H1 (cell line): ENCODE results near the gene MFAP3. TPM values are rescaled to one million over a fixed set of nuclear protein-coding genes. Genes with fewer than 3 reads are reported as not detected.

Experiments
- CTCF ChIA-PET: fragments of 300-600 bp; sonication (Branson Sonifier 250); formaldehyde crosslinking; loops from one replicate; lab custom pipeline; 2021; ENCODE audit not compliant: partially characterized antibody; lab: Charles Lee
- POLR2A ChIA-PET: fragments of 300-600 bp; sonication (Branson Sonifier 250); formaldehyde crosslinking; loops from one replicate; lab custom pipeline; 2021; ENCODE audit warnings: inconsistent platforms; ENCODE audit not compliant: partially characterized antibody; lab: Charles Lee
- DNase-seq, 2 experiments: peaks; one replicate each; pipeline versions ENCODE4 v3.0.0 to v3.0.0-alpha.2; 2010 to 2022; ENCODE audit warnings: low spot score in 2 of 2, low read depth in 1 of 2, mixed read lengths in 1 of 2
- FAIRE-seq: peaks from 2 replicates; lab custom pipeline; 2011; peaks lifted over from hg19 to GRCh38; lab: Jason Lieb, UNC
- H2AFZ ChIP-seq: 2 replicates; pipeline ENCODE4 v1.8.1; 2012; ENCODE audit warnings: low read length, inconsistent platforms
- H2AK5ac ChIP-seq: 2 replicates; pipeline ENCODE4 v1.6.1; 2013; ENCODE audit warnings: low read depth, low read length
- H2BK120ac ChIP-seq: replicated peaks from 2 replicates; pipeline ENCODE3; 2013; ENCODE audit warnings: low read depth, low read length, inconsistent platforms
- H2BK12ac ChIP-seq: 2 replicates; pipeline ENCODE4 v1.6.1; 2013; ENCODE audit warnings: low read depth, low read length
- H2BK15ac ChIP-seq: 2 replicates; pipeline ENCODE4 v1.6.1; 2013; ENCODE audit warnings: low read length
- H2BK20ac ChIP-seq: 2 replicates; pipeline ENCODE4 v1.6.1; 2013; ENCODE audit warnings: low read length
- H2BK5ac ChIP-seq: 2 replicates; pipeline ENCODE4 v1.6.1; 2013; ENCODE audit warnings: low read depth, low read length
- H3K14ac ChIP-seq: 2 replicates; pipeline ENCODE4 v1.6.1; 2013; ENCODE audit warnings: inconsistent platforms; ENCODE audit not compliant: insufficient read length
- H3K18ac ChIP-seq: 2 replicates; pipeline ENCODE4 v1.6.1; 2013; ENCODE audit warnings: low read length; ENCODE audit errors: extremely low read depth
- H3K23ac ChIP-seq: 2 replicates; pipeline ENCODE4 v1.6.1; 2013; ENCODE audit warnings: inconsistent platforms; ENCODE audit not compliant: insufficient read length
- H3K23me2 ChIP-seq: 2 replicates; pipeline ENCODE4 v1.6.1; 2013; ENCODE audit warnings: low read depth, low read length
- H3K27ac ChIP-seq: 2 replicates; pipeline ENCODE4 v1.6.1; 2011; ENCODE audit warnings: low read depth, low read length, inconsistent platforms
- H3K27me3 ChIP-seq, 4 experiments: replicated peaks in 1 of 4; 1 replicate in 1 of 4; 2 replicates in 3 of 4; pipeline versions ENCODE4 v1.6.1 to v1.8.1; 2011 to 2013; ENCODE audit warnings: low read length in 3 of 4, mild to moderate bottlenecking in 3 of 4, inconsistent platforms in 2 of 4, mixed read lengths in 2 of 4, moderate library complexity in 1 of 4; ENCODE audit not compliant: control insufficient read depth in 3 of 4, insufficient read depth in 3 of 4; ENCODE audit errors: extremely low read depth in 1 of 4
- H3K36me3 ChIP-seq, 4 experiments: 2 replicates each; pipeline versions ENCODE4 v1.6.1 to v1.8.1; 2011 to 2013; ENCODE audit warnings: mild to moderate bottlenecking in 4 of 4, low read length in 3 of 4, moderate library complexity in 2 of 4, control low read depth in 1 of 4, inconsistent platforms in 1 of 4; ENCODE audit not compliant: insufficient read depth in 4 of 4, control insufficient read depth in 2 of 4
- H3K4ac ChIP-seq: replicated peaks from 2 replicates; pipeline ENCODE3; 2013; ENCODE audit warnings: low read length, low read depth, mixed read lengths, inconsistent platforms; ENCODE audit not compliant: insufficient read length
- H3K4me1 ChIP-seq, 4 experiments: replicated peaks in 1 of 4; 1 replicate in 1 of 4; 2 replicates in 3 of 4; pipeline versions ENCODE4 v1.6.1 to v1.8.1; 2011 to 2013; ENCODE audit warnings: low read length in 3 of 4, inconsistent platforms in 2 of 4, mixed read lengths in 1 of 4; ENCODE audit not compliant: insufficient read depth in 4 of 4, control insufficient read depth in 3 of 4
- H3K4me2 ChIP-seq, 2 experiments: 2 replicates each; pipeline versions ENCODE4 v1.6.1 to v1.8.1; 2011 to 2013; ENCODE audit warnings: low read depth in 2 of 2, low read length in 2 of 2, control low read depth in 1 of 2, inconsistent platforms in 1 of 2, mild to moderate bottlenecking in 1 of 2; ENCODE audit not compliant: insufficient read depth in 1 of 2
- H3K4me3 ChIP-seq, 4 experiments: fragments of 200-600, 300-600 bp in 1 of 4; sonication (generic), shearing (Covaris generic), sonication (Bioruptor Twin) in 1 of 4; 2 replicates each; pipeline versions ENCODE4 v1.5.1 to v1.8.1; 2011 to 2016; ENCODE audit warnings: low read length in 4 of 4, low read depth in 3 of 4, control low read depth in 2 of 4, inconsistent platforms in 2 of 4, mild to moderate bottlenecking in 2 of 4, mixed read lengths in 1 of 4, moderate library complexity in 1 of 4; ENCODE audit not compliant: insufficient read depth in 2 of 4; ENCODE audit errors: extremely low read depth in 1 of 4
- H3K56ac ChIP-seq: replicated peaks from 2 replicates; pipeline ENCODE3; 2013; ENCODE audit warnings: low read depth, mild to moderate bottlenecking, mixed read lengths, low read length, inconsistent platforms; ENCODE audit not compliant: insufficient read length
- H3K79me1 ChIP-seq: 2 replicates; pipeline ENCODE4 v1.6.1; 2013; ENCODE audit warnings: low read depth, low read length, control low read depth
- H3K79me2 ChIP-seq, 2 experiments: 2 replicates each; pipeline versions ENCODE4 v1.6.1 to v1.8.1; 2012 to 2013; ENCODE audit warnings: low read length in 2 of 2, mild to moderate bottlenecking in 2 of 2, inconsistent platforms in 1 of 2; ENCODE audit not compliant: insufficient read depth in 2 of 2, control insufficient read depth in 1 of 2
- H3K9ac ChIP-seq, 4 experiments: replicated peaks in 1 of 4; 1 replicate in 1 of 4; 2 replicates in 3 of 4; pipeline versions ENCODE4 v1.6.1 to v1.8.1; 2011 to 2013; ENCODE audit warnings: low read depth in 3 of 4, low read length in 3 of 4, control low read depth in 2 of 4, mild to moderate bottlenecking in 2 of 4, moderate library complexity in 2 of 4, inconsistent platforms in 1 of 4; ENCODE audit errors: extremely low read depth in 1 of 4
- H3K9me3 ChIP-seq, 2 experiments: 2 replicates each; pipeline versions ENCODE4 v1.6.1 to v1.8.1; 2012 to 2013; ENCODE audit warnings: mild to moderate bottlenecking in 2 of 2, moderate library complexity in 2 of 2, control low read depth in 1 of 2, inconsistent platforms in 1 of 2, low read depth in 1 of 2, low read length in 1 of 2, mixed read lengths in 1 of 2; ENCODE audit not compliant: insufficient read depth in 2 of 2
- H4K20me1 ChIP-seq, 2 experiments: replicated peaks in 1 of 2; 2 replicates each; pipeline versions ENCODE3 to v1.8.1; 2011 to 2013; ENCODE audit warnings: inconsistent platforms in 2 of 2, low read length in 2 of 2, mild to moderate bottlenecking in 1 of 2; ENCODE audit not compliant: insufficient read depth in 2 of 2, control insufficient read depth in 1 of 2
- H4K5ac ChIP-seq: 2 replicates; pipeline ENCODE4 v1.6.1; 2013; ENCODE audit warnings: low read length, low read depth, mixed read lengths, inconsistent platforms; ENCODE audit not compliant: insufficient read length
- H4K8ac ChIP-seq: 2 replicates; pipeline ENCODE4 v1.8.0; 2013; ENCODE audit warnings: mild to moderate bottlenecking, moderate library complexity, low read length, inconsistent platforms; ENCODE audit not compliant: insufficient read depth; ENCODE audit errors: extremely low read depth
- H4K91ac ChIP-seq: replicated peaks from 2 replicates; pipeline ENCODE3; 2013; ENCODE audit warnings: low read length, mixed read lengths, inconsistent platforms; ENCODE audit not compliant: insufficient read length
- BRCA1 ChIP-seq: IDR thresholded peaks from 2 replicates; pipeline ENCODE4 v1.6.1; 2012; ENCODE audit warnings: low read depth, low read length, improper control_type of control experiment
- EP300 ChIP-seq, 2 experiments: IDR thresholded peaks; 1 replicate in 1 of 2; 2 replicates in 1 of 2; pipeline ENCODE4 v1.6.1; 2011 to 2012; ENCODE audit warnings: low read depth in 2 of 2, low read length in 2 of 2, mild to moderate bottlenecking in 2 of 2, borderline replicate concordance in 1 of 2, inconsistent platforms in 1 of 2, moderate library complexity in 1 of 2
- EZH2 ChIP-seq: fragments of 200-600 bp; sonication (generic); IDR thresholded peaks from 2 replicates; pipeline ENCODE4 v1.7.1; 2012; ENCODE audit warnings: low read depth, mild to moderate bottlenecking, moderate library complexity, low read length, inconsistent platforms; ENCODE audit not compliant: severe bottlenecking
- JUND ChIP-seq: IDR thresholded peaks from 2 replicates; pipeline ENCODE4 v1.6.1; 2011; ENCODE audit warnings: mild to moderate bottlenecking, improper control_type of control experiment, low read length
- KDM5A ChIP-seq: fragments of 200-600 bp; IDR thresholded peaks from 2 replicates; pipeline ENCODE4 v1.7.1; 2012; ENCODE audit warnings: mild to moderate bottlenecking, low read length, inconsistent platforms, mixed read lengths
- MAFK ChIP-seq: IDR thresholded peaks from 2 replicates; pipeline ENCODE4 v1.6.1; 2012; ENCODE audit warnings: low read depth, mild to moderate bottlenecking, improper control_type of control experiment, low read length
- POLR2AphosphoS5 ChIP-seq: IDR thresholded peaks from 2 replicates; pipeline ENCODE4 v1.6.1; 2011; ENCODE audit warnings: low read depth, low read length
- RAD21 ChIP-seq, 2 experiments: IDR thresholded peaks in 1 of 2; conservative IDR thresholded peaks in 1 of 2; 2 replicates each; pipeline ENCODE4 v1.6.1; 2011; ENCODE audit warnings: low read depth in 2 of 2, low read length in 2 of 2, improper control_type of control experiment in 1 of 2, inconsistent platforms in 1 of 2, mild to moderate bottlenecking in 1 of 2, moderate library complexity in 1 of 2
- TAF7 ChIP-seq: optimal IDR thresholded peaks from 2 replicates; pipeline ENCODE3; 2011; ENCODE audit warnings: low read depth, mild to moderate bottlenecking, inconsistent platforms, low read length, moderate library complexity, borderline replicate concordance
- WGBS, 2 experiments: shearing (Covaris generic) in 1 of 2; methylation state at CpG; one replicate each; pipeline versions ENCODE4 v1.1.6 to v1.1.7; 2013 to 2015; ENCODE audit warnings: low lambda C conversion rate in 2 of 2, mixed read lengths in 2 of 2, inconsistent platforms in 1 of 2, low coverage in 1 of 2, missing lambda C conversion rate in 1 of 2; ENCODE audit not compliant: insufficient replicate concordance in 2 of 2, insufficient coverage in 1 of 2, insufficient read length in 1 of 2; ENCODE audit errors: extremely low coverage in 1 of 2, missing lambda C conversion rate in 1 of 2; 5-methylcytosine and 5-hydroxymethylcytosine counted together
- polyA plus RNA-seq, 7 experiments: library from polyadenylated mRNA; depleted of rRNA in 3 of 7; stranded (reverse) in 5 of 7; unstranded in 2 of 7; fragments of >200 nt in 5 of 7; fragments of 200-250 nt in 2 of 7; gene quantifications; 1 replicate in 5 of 7; 2 replicates in 1 of 7; 4 replicates in 1 of 7; pipeline versions ENCODE4 v1.2.1 to v1.2.3, GENCODE V29; 2011 to 2013; ENCODE audit warnings: missing spikeins in 2 of 7, mixed read lengths in 2 of 7
- total RNA-seq: library from RNA; stranded (reverse); fragmentation: NEBNext Ultra II Directional; extraction: Animal tissue kit (Norgen Biotek cat#: 25700); gene quantifications from 2 replicates; pipeline ENCODE4 v1.2.1, GENCODE V29; 2021
- TF ChIP-seq, protein P1 (sequence below), 3 experiments: IDR thresholded peaks; 1 replicate in 2 of 3; 2 replicates in 1 of 3; pipeline versions ENCODE4 v1.5.1 to v1.6.1; 2011; ENCODE audit warnings: low read length in 3 of 3, mild to moderate bottlenecking in 3 of 3, inconsistent platforms in 2 of 3, low read depth in 1 of 3, moderate library complexity in 1 of 3; ENCODE audit not compliant: insufficient read depth in 1 of 3; ENCODE audit errors: control extremely low read depth in 1 of 3

MFAP3 gene
- total and polyA plus RNA-seq, 2 of the 8 experiments (the other 6 are each of a cell fraction or from before 2014, with no cell fraction given): 13.7 to 27.0 TPM

DNA sequence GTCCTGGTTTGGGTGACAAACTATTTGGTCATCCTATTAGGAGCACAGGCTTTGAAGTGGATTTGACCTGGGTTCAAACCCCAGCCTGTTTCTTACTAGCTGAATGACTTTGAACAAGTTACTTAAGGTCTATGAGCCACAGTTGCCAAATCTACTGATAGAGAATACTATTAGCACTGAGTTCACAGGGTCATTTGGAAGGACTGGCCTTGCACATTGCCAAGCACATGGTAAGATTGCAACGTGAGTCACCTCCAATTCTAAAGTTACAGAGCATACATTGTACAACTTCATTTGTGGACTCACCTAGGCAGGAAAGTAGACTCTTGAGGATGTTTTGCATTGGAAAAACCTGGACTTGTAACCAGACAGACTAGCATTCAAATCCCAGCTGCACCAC is 38.9 kb downstream of the MFAP3 start:
- no peaks in the 10 kb centered on the region for H4K20me1 ChIP-seq
- no peak overlapping the region for H3K9ac ChIP-seq
- H3K56ac ChIP-seq: no peak overlapping the region
- no peaks in the 10 kb centered on the region for H3K79me2 ChIP-seq
- DNase-seq (no peak), FAIRE-seq (no peak)
- no peaks in the 10 kb centered on the region for H3K9me3 ChIP-seq
- H3K18ac ChIP-seq: no peak overlapping the region
- H4K5ac ChIP-seq: no peak overlapping the region
- H3K79me1 ChIP-seq: no peaks in the 10 kb centered on the region
- no peak overlapping the region for H3K4me3 ChIP-seq
- H2BK5ac ChIP-seq: no peak overlapping the region
- H3K4me1 ChIP-seq: peaks cover 0 to 15% (median 5%) of the 10 kb centered on the region in 4 experiments; a peak in 3 of 7 replicates
- H3K14ac ChIP-seq: no peak overlapping the region
- H3K36me3 ChIP-seq: no peaks in the 10 kb centered on the region
- no peak overlapping the region for H2BK120ac ChIP-seq
- H2BK20ac ChIP-seq: no peak overlapping the region
- H3K27ac ChIP-seq: no peak overlapping the region
- 94% methylated on average over 1 of the region's 1 CpG; no CpG with 5 or more reads in 1 of the 2 experiments for WGBS, 2 experiments
- H2BK12ac ChIP-seq: no peak overlapping the region
- no peak overlapping the region for H2BK15ac ChIP-seq
- H4K8ac ChIP-seq: no peak overlapping the region
- no peak overlapping the region for H3K4ac ChIP-seq
- no peak overlapping the region for H3K4me2 ChIP-seq
- ChIA-PET CTCF (interaction anchor here (0.6 to 7.2 kb wide), 5 partner anchors 30 to 318 kb away, joined by 3 to 211 read pairs (median 3); no protein-coding TSS in a partner anchor), POLR2A (no interaction called here)
- no peak overlapping the region for H2AK5ac ChIP-seq
- H3K23ac ChIP-seq: no peak overlapping the region
- no peaks in the 10 kb centered on the region; the same call in 1 of the 2 replicates for H3K23me2 ChIP-seq
- no peaks in the 10 kb centered on the region for H3K27me3 ChIP-seq
- no peak overlapping the region for H2AFZ ChIP-seq
- no peak overlapping the region for H4K91ac ChIP-seq
- TF ChIP-seq, protein P1, sequence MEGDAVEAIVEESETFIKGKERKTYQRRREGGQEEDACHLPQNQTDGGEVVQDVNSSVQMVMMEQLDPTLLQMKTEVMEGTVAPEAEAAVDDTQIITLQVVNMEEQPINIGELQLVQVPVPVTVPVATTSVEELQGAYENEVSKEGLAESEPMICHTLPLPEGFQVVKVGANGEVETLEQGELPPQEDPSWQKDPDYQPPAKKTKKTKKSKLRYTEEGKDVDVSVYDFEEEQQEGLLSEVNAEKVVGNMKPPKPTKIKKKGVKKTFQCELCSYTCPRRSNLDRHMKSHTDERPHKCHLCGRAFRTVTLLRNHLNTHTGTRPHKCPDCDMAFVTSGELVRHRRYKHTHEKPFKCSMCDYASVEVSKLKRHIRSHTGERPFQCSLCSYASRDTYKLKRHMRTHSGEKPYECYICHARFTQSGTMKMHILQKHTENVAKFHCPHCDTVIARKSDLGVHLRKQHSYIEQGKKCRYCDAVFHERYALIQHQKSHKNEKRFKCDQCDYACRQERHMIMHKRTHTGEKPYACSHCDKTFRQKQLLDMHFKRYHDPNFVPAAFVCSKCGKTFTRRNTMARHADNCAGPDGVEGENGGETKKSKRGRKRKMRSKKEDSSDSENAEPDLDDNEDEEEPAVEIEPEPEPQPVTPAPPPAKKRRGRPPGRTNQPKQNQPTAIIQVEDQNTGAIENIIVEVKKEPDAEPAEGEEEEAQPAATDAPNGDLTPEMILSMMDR (IDR thresholded peaks at IDR 0.05; ENCODE audit: control extremely low read depth in 1 of 3, insufficient read depth in 1 of 3, low read depth in 1 of 3, low read length in 3 of 3): no peak
- TF ChIP-seq RAD21 (IDR thresholded peaks at IDR 0.05 in 1 of 2, conservative IDR thresholded peaks at IDR 0.05 in 1 of 2; ENCODE audit: low read depth in 2 of 2, low read length in 2 of 2) (no peak), EZH2 (no peak), KDM5A (no peak), TAF7 (no peak), JUND (no peak), BRCA1 (no peak), EP300 (IDR thresholded peaks at IDR 0.05; ENCODE audit: borderline replicate concordance in 1 of 2, low read depth in 2 of 2, low read length in 2 of 2) (no peak), POLR2AphosphoS5 (no peak), MAFK (no peak)
